Measurements from ENCODE around the gene KBTBD4. TPM values are rescaled to one million over a fixed set of nuclear protein-coding genes. Genes with fewer than 3 reads are reported as not detected.

Gene KBTBD4
- total RNA-seq, 6 experiments from 2014 or later: 6.5 to 9.2 (median 7.3) TPM

DNA sequence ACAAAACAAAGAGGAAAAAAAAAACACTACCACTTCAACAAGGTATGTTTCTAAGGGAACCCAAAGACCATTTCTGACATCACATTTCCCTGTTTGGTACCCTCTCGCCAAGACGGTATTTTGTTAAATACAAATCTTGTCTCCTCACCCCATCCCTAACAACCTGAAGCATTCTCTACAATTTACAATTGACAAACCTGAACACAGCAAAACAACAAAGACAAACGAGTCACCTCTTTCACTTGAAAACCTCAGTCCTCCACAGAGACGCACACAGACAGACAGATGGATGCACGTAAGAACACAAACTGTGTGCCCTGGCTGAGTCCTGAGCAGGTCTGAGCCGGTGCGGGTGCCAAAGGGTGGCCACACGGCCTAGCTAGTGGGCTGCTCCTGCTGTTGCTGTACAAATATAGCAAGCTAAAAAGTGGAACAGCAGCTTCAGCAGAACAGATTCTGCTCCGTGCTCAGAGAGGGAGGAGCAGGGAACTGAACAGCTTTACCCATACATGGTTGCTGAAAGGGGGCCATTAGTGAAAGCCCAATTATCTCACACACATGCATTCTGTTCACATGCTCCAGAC is 54.4 kb downstream of the KBTBD4 start:
- intact Hi-C loops (cut with DNase I): no loop called here
- H3K4me3 ChIP-seq: no peak overlapping the region
- peak overlapping the region in 2 of 3 donors; percentile 50 to 64 for H3K27ac ChIP-seq
- no peak for DNase-seq
- H3K4me1 ChIP-seq: peaks cover 0 to 51% (median 15%) of the 10 kb centered on the region in 4 donors
- ATAC-seq: peak; percentile 39 to 68 (median 56)
- WGBS (ENCODE audit: insufficient coverage, low coverage, low lambda C conversion rate, missing lambda C conversion rate): 17% methylated on average over 6 of the region's 9 CpGs
- H3K27me3 ChIP-seq: no peaks in the 10 kb centered on the region
- H3K36me3 ChIP-seq: no peaks in the 10 kb centered on the region
- TF ChIP-seq, protein P1, sequence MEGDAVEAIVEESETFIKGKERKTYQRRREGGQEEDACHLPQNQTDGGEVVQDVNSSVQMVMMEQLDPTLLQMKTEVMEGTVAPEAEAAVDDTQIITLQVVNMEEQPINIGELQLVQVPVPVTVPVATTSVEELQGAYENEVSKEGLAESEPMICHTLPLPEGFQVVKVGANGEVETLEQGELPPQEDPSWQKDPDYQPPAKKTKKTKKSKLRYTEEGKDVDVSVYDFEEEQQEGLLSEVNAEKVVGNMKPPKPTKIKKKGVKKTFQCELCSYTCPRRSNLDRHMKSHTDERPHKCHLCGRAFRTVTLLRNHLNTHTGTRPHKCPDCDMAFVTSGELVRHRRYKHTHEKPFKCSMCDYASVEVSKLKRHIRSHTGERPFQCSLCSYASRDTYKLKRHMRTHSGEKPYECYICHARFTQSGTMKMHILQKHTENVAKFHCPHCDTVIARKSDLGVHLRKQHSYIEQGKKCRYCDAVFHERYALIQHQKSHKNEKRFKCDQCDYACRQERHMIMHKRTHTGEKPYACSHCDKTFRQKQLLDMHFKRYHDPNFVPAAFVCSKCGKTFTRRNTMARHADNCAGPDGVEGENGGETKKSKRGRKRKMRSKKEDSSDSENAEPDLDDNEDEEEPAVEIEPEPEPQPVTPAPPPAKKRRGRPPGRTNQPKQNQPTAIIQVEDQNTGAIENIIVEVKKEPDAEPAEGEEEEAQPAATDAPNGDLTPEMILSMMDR (IDR thresholded peaks at IDR 0.05): no peak
- TF ChIP-seq POLR2A (IDR thresholded peaks at IDR 0.05): no peak
- H3K9me3 ChIP-seq: no peaks in the 10 kb centered on the region

DNA sequence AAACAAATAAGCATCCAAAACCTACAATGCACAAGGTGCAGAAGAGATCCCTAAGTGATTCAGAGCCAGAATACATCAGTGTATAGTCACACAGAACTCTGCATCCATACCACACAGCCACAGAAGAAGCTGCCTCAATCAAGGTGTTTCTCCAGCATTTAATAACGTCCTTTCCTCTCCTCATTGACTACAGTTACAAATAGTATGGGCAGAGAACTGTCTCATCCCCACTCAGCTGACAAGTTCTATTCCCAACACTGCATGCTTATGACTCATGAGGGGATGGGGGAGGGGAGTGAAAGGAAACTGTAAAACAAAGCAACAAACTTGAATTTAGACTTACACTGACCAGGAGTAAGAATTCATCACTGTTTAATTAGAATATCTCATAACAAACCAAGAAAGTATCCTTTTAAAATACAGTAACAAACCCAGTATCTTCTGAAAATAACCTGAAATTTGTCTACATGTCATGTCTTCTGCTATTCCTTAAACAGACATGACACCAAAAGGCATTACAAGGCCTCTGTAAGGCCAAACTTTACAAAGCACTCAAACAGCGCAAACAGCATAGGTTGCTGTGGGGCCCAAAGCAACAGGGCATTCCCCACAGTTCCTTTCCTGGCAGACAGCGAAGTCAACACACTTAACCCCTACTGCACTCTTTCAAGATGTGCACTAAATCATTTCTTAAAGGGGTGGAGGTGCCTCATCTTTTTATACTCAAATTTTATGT is 55.1 kb downstream of the KBTBD4 start:
- peak; percentile 63 to 90 (median 70) for ATAC-seq
- TF ChIP-seq POLR2A (IDR thresholded peaks at IDR 0.05): no peak
- TF ChIP-seq, protein P1 (IDR thresholded peaks at IDR 0.05): no peak
- Histone ChIP-seq H3K36me3 (no peaks in the 10 kb centered on the region), H3K4me1 (peaks cover 0 to 56% (median 17%) of the 10 kb centered on the region in 4 donors), H3K27me3 (no peaks in the 10 kb centered on the region), H3K9me3 (no peaks in the 10 kb centered on the region), H3K4me3 (no peak overlapping the region), H3K27ac (peak overlapping the region in 2 of 3 donors; percentile 50 to 64)
- intact Hi-C loops (cut with DNase I): no loop called here
- DNase-seq: no peak
- 4% methylated on average over 3 of the region's 3 CpGs for WGBS (ENCODE audit: insufficient coverage, low coverage, low lambda C conversion rate, missing lambda C conversion rate)

Small RNA genes within 50 kb of the gene (small RNA-seq; reads per million reads assigned to genes)
- gene RN7SL652P (0 reads per million in 2 experiments), gene RNU5E-10P (0 reads per million in 2 experiments)

Other genes with a start within 250 kb of the KBTBD4 start
- under 1 TPM in 5 of 6 experiments, not detected in 1; 0.04 to 0.24 (median 0.13) TPM for gene MYBPC3, start 226.3 kb downstream of the KBTBD4 start, total RNA-seq
- gene SPI1, start 200.4 kb downstream of the KBTBD4 start, total RNA-seq: 10 to 100 TPM in 3 of 6 experiments, 1 to 10 TPM in 3; 7.5 to 29.1 (median 10.1) TPM
- 10 to 100 TPM in 5 of 6 experiments, 1 to 10 TPM in 1; 9.8 to 21.2 (median 13.1) TPM for gene SLC39A13, start 170.4 kb downstream of the KBTBD4 start, total RNA-seq
- 10 to 100 TPM; 52.5 to 98.1 (median 63.3) TPM for gene PSMC3, start 152.5 kb downstream of the KBTBD4 start, total RNA-seq
- gene RAPSN, start 129.8 kb downstream of the KBTBD4 start, total RNA-seq: under 1 TPM in 3 of 6 experiments, not detected in 3; 0.15 to 0.49 (median 0.25) TPM
- 10 to 100 TPM; 66.3 to 86.5 (median 71.7) TPM for gene CELF1, start 25.8 kb downstream of the KBTBD4 start, total RNA-seq
- 100 to 1,000 TPM in 1 of 6 experiments, 10 to 100 TPM in 5; 14.7 to 118 (median 20.5) TPM for gene PTPMT1, start 13.4 kb downstream of the KBTBD4 start, total RNA-seq
- gene NDUFS3, start 104 bp upstream of the KBTBD4 start, total RNA-seq: 10 to 100 TPM; 53.3 to 64.1 (median 58.2) TPM
- not detected for gene FAM180B, start 7.7 kb upstream of the KBTBD4 start, total RNA-seq
- gene C1QTNF4, start 15.4 kb upstream of the KBTBD4 start, total RNA-seq: under 1 TPM in 3 of 6 experiments, not detected in 3; 0.21 to 0.44 (median 0.26) TPM
- gene MTCH2, start 63.6 kb upstream of the KBTBD4 start, total RNA-seq: 100 to 1,000 TPM; 123 to 179 (median 135) TPM
- 1 to 10 TPM in 4 of 6 experiments, under 1 TPM in 2; 0.43 to 5.8 (median 2.1) TPM for gene AGBL2, start 136.4 kb upstream of the KBTBD4 start, total RNA-seq
- gene FNBP4, start 188.4 kb upstream of the KBTBD4 start, total RNA-seq: 10 to 100 TPM; 20.2 to 43.3 (median 29.9) TPM

All from right lobe of liver (tissue), 6 donors.